ENCODE measurements around the gene STK17B. TPM values are rescaled to one million over a fixed set of nuclear protein-coding genes. Genes with fewer than 3 reads are reported as not detected.

STK17B gene
- total and polyA plus RNA-seq, 9 of the 15 experiments (the other 6 are each of a cell fraction or from before 2014, with no cell fraction given): 2.3 to 17.7 (median 8.5) TPM

GRCh38 chr2:196123679-196124373, 47.6 kb downstream of the STK17B start (continued):
- TF ChIP-seq FOSL1 (tag; conservative IDR thresholded peaks at IDR 0.05) (peak; percentile 68), SLC30A9 (CRISPR knock-in tag; IDR thresholded peaks at IDR 0.05) (no peak), ZNF232 (CRISPR knock-in tag; IDR thresholded peaks at IDR 0.05) (no peak), PTRF (tag; IDR thresholded peaks at IDR 0.05) (no peak), ERF (CRISPR knock-in tag; IDR thresholded peaks at IDR 0.05) (no peak), TEAD2 (tag; IDR thresholded peaks at IDR 0.05) (no peak), REST (IDR thresholded peaks at IDR 0.05; ENCODE audit: borderline replicate concordance) (no peak), REST (CRISPR knock-in tag; IDR thresholded peaks at IDR 0.05; ENCODE audit: low read depth) (no peak), ZNF324 (CRISPR knock-in tag; IDR thresholded peaks at IDR 0.05) (no peak), MBD2 (IDR thresholded peaks at IDR 0.05; ENCODE audit: borderline replicate concordance, low read depth) (peak; percentile 53; the same call in 1 of the 2 replicates), LCOR (CRISPR knock-in tag; IDR thresholded peaks at IDR 0.05) (no peak), GATA2 (CRISPR knock-in tag; IDR thresholded peaks at IDR 0.05) (peak; percentile 70), HSF4 (CRISPR knock-in tag; IDR thresholded peaks at IDR 0.05; ENCODE audit: borderline replicate concordance) (no peak), SREBF1 (IDR thresholded peaks at IDR 0.05; ENCODE audit: borderline replicate concordance, low read depth, low read length) (no peak), ZFP36 (IDR thresholded peaks at IDR 0.05; ENCODE audit: low read depth, low read length, partially characterized antibody) (no peak), ZNF592 (IDR thresholded peaks at IDR 0.05) (no peak), SRSF7 (optimal IDR thresholded peaks at IDR 0.05; ENCODE audit: low read depth, low read length) (no peak), KLF1 (tag; IDR thresholded peaks at IDR 0.05) (no peak)
